Pons (tissue), 1 donor: ENCODE measurements around the gene TMEM50B.
"Not testable (repeated sequence)": the region's sequence is repeated elsewhere in the genome, so short reads cannot be mapped to it uniquely, and the experiment has no call there.

Experiments used
- DNase-seq: peaks from one replicate; pipeline ENCODE4 v3.0.0-alpha.2; 2016; ENCODE audit warnings: low spot score

Gene TMEM50B

GRCh38 chr21:33478182-33478581 lies 1.6 kb downstream of the TMEM50B start:
- no peak for DNase-seq

- no peak for DNase-seq
These were observed 2.7 kb downstream of the TMEM50B start for GRCh38 chr21:33477066-33477465.

GRCh38 chr21:33473344-33473743 lies 6.4 kb downstream of the TMEM50B start:
- DNase-seq, result no peak

- no peak for DNase-seq
These were observed 9.1 kb downstream of the TMEM50B start for GRCh38 chr21:33470701-33471100.

- not testable (repeated sequence) for DNase-seq
These were observed 10.6 kb downstream of the TMEM50B start for GRCh38 chr21:33469183-33469582.

- DNase-seq, result no peak
These were observed 18.1 kb downstream of the TMEM50B start for GRCh38 chr21:33461538-33462250.

- no peak for DNase-seq
These were observed 20.9 kb downstream of the TMEM50B start for GRCh38 chr21:33458861-33459260.

GRCh38 chr21:33455686-33456446 lies 23.9 kb downstream of the TMEM50B start:
- no peak for DNase-seq

GRCh38 chr21:33452362-33452761 lies 27.4 kb downstream of the TMEM50B start:
- no peak for DNase-seq

GRCh38 chr21:33451634-33452071 lies 28.1 kb downstream of the TMEM50B start:
- no peak for DNase-seq

GRCh38 chr21:33449616-33450015 lies 30.2 kb downstream of the TMEM50B start:
- DNase-seq, result no peak

- DNase-seq, result not testable (repeated sequence)
These were observed 33.2 kb downstream of the TMEM50B start for GRCh38 chr21:33446620-33447019.

- DNase-seq, result no peak
These were observed 35.3 kb downstream of the TMEM50B start for GRCh38 chr21:33444499-33444898.

- no peak for DNase-seq
These were observed 36.6 kb downstream of the TMEM50B start for GRCh38 chr21:33443194-33443593.

GRCh38 chr21:33441489-33442477 lies 38.0 kb downstream of the TMEM50B start:
- DNase-seq, result no peak

GRCh38 chr21:33437140-33437539 lies 42.6 kb downstream of the TMEM50B start:
- DNase-seq, result no peak

- peak; percentile 39 for DNase-seq
These were observed 44.9 kb downstream of the TMEM50B start for GRCh38 chr21:33434770-33435360.

- DNase-seq, result peak; percentile 64
These were observed 46.2 kb downstream of the TMEM50B start for GRCh38 chr21:33433425-33434114.

GRCh38 chr21:33433001-33433400 lies 46.8 kb downstream of the TMEM50B start:
- DNase-seq, result no peak

GRCh38 chr21:33432496-33432895 lies 47.3 kb downstream of the TMEM50B start:
- DNase-seq, result no peak

GRCh38 chr21:33430858-33431257 lies 48.9 kb downstream of the TMEM50B start:
- DNase-seq, result no peak
